Colonic mucosa (tissue), 4 donors: Measurements from ENCODE around the gene IGLL1. TPM values are rescaled to one million over a fixed set of nuclear protein-coding genes. Genes with fewer than 3 reads are reported as not detected.

Experiments
- DNase-seq: peaks from one replicate; pipeline ENCODE4 v3.0.0-alpha.2; 2020
- H3K27ac ChIP-seq: fragments of 200-600 bp; one replicate; pipeline ENCODE4 v1.8.0; 2021
- H3K27me3 ChIP-seq: fragments of 200-600 bp; one replicate; pipeline ENCODE4 v1.8.0; 2021
- H3K36me3 ChIP-seq: fragments of 200-600 bp; one replicate; pipeline ENCODE4 v1.8.0; 2021
- H3K4me1 ChIP-seq: fragments of 200-600 bp; one replicate; pipeline ENCODE4 v1.8.0; 2021; ENCODE audit warnings: mild to moderate bottlenecking
- H3K4me3 ChIP-seq: fragments of 200-600 bp; one replicate; pipeline ENCODE4 v1.8.0; 2021
- H3K9ac ChIP-seq, 2 donors: one replicate each; pipeline ENCODE4 v1.7.0; 2013; ENCODE audit warnings: control low read depth in 2 of 2, low read depth in 2 of 2, low read length in 2 of 2
- H3K9me3 ChIP-seq: fragments of 200-600 bp; one replicate; pipeline ENCODE4 v1.8.0; 2021
- intact Hi-C: fragments of 100-400 bp; cut with DNase I; formaldehyde crosslinking; loops from one replicate; pipeline ENCODE4 v1.14.1; 2022
- total RNA-seq, 2 donors: library from RNA; stranded (reverse); fragmentation: NEBNext Ultra II Directional in 1 of 2; extraction: Animal tissue kit (Norgen Biotek cat#: 25700) in 1 of 2; gene quantifications; one replicate each; pipeline ENCODE4 v1.2.1, GENCODE V29; 2021
- TF ChIP-seq, protein P1 (sequence below): fragments of 200-600 bp; IDR thresholded peaks from one replicate; pipeline ENCODE4 v1.8.0; 2022; ENCODE audit warnings: antibody characterized with exemption, mild to moderate bottlenecking
- donor health status: healthy.
- donor health status: DM: no; HTN: no; CAD: no.
- donor health status: DM: no; HTN: no; CAD: no.

Gene IGLL1
- total RNA-seq, 2 donors from 2014 or later: not detected

DNA sequence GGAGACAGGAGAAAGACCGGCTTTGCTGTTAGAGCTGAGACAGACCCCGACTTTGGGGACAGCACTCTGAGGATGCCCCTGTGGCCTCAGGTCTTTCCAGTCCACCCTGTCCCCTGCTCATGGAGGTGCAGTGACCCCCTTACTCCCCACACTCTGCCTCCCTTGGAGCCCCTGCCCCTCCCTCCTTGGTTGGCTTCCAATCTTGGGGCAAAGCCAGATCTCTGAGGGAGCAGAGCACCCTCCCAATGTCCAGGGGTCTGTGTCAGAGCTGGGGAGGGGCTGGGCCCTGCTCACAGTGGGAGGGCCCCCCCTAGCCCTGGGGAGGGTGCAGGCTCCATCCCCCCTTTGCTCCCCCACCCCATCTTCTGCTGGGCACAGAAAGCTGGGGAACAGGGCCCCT lies 50.0 kb downstream of the IGLL1 start:
- no peak overlapping the region for H3K4me3 ChIP-seq

DNA sequence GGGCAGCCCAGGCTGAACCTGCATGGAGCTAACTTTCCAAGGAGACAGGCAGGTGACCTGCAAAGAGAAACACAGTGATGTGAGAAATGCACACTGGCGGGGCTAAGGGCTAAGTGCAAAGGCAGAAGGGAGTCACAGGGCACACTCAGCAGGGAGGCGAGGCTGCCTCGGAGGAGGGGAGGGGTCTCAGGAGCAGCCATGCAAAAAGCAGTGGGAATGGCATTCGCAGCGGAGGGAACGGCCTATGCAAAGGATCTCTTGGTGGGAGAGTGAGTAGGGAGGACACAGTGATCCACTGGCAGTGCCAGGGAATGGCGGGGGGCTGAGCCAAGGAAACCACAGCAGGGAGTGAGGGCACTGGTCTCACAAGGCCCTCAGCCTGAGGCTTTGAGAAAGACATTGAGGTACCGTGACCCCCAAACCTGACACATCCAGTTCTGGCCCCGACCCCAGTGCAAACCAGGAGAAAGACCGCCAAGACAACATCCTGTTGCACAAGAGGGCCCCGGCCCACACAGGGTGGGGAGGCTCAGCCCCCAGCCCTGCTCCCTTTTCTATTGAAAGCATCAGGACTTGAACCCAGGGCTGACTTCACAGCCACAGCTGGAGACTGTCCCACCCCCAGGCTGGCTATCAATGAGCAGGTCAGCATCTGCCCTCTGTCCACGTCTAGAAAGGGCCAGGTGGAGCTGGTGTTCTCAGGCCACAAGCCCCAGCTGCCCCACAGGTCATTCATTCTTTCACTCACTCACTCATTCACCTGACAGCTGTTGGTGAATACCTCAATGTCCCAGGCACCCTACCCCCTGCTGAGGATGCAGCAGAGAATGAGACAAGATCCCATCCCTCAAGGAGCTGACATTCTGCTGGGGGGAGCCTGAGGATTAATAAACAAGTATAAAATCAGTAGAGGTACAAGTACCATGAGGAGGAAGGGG lies 50.7 kb downstream of the IGLL1 start:
- DNase-seq: no peak
- no peak overlapping the region for H3K27ac ChIP-seq
- H3K4me1 ChIP-seq: no peaks in the 10 kb centered on the region
- no peaks in the 10 kb centered on the region for H3K9me3 ChIP-seq
- H3K36me3 ChIP-seq: no peaks in the 10 kb centered on the region
- TF ChIP-seq, protein P1, sequence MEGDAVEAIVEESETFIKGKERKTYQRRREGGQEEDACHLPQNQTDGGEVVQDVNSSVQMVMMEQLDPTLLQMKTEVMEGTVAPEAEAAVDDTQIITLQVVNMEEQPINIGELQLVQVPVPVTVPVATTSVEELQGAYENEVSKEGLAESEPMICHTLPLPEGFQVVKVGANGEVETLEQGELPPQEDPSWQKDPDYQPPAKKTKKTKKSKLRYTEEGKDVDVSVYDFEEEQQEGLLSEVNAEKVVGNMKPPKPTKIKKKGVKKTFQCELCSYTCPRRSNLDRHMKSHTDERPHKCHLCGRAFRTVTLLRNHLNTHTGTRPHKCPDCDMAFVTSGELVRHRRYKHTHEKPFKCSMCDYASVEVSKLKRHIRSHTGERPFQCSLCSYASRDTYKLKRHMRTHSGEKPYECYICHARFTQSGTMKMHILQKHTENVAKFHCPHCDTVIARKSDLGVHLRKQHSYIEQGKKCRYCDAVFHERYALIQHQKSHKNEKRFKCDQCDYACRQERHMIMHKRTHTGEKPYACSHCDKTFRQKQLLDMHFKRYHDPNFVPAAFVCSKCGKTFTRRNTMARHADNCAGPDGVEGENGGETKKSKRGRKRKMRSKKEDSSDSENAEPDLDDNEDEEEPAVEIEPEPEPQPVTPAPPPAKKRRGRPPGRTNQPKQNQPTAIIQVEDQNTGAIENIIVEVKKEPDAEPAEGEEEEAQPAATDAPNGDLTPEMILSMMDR: no peak
- intact Hi-C loops: no loop called here
- no peak overlapping the region for H3K9ac ChIP-seq
- H3K4me3 ChIP-seq: no peak overlapping the region
- no peaks in the 10 kb centered on the region for H3K27me3 ChIP-seq

More for the DNA sequence above, 50.0 kb downstream of the IGLL1 start:
- Histone ChIP-seq H3K9ac (no peak overlapping the region), H3K27me3 (no peaks in the 10 kb centered on the region), H3K27ac (no peak overlapping the region), H3K9me3 (no peaks in the 10 kb centered on the region), H3K36me3 (no peaks in the 10 kb centered on the region), H3K4me1 (no peaks in the 10 kb centered on the region)
- intact Hi-C loops: no loop called here
- TF ChIP-seq, protein P1: no peak
- DNase-seq: no peak

DNA sequence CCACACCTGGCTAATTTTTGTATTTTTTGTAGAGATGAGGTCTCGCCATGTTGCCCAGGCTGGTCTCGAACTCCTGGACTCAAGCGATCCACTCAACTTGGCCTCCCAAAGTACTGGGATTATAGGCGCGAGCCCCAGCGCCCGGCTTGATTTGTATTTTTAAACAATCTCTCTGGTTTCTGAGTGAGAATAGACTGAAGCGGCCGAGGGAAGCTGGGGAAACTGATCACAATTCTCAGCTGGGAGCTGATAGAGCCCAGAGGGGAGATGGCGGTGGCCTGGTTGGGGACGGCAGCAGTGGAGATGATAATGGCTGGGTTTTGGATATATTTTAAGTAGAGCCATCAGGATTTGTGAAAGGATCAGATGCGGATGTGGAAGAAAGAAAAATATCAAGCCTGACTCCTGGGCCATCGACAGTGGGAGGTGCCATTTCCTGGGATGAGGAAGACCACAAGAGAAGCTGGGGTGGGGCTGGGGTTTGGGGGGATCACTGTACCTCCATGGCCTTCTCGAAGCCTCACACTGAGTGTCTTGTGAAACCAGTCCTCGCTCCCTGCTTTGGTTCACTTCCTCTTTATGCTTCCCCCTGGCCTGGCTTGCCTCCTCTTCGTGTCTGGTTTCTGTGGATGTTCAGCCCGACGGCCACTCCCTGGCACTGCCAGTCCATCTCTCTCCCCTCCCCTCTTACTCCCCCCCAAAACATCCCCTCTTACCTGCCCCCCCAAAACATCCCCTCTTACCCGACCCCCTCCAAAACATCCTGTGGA lies 51.9 kb downstream of the IGLL1 start:
- no peak overlapping the region for H3K27ac ChIP-seq
- no peaks in the 10 kb centered on the region for H3K36me3 ChIP-seq
- TF ChIP-seq, protein P1: no peak
- no peak for DNase-seq
- H3K27me3 ChIP-seq: no peaks in the 10 kb centered on the region
- H3K4me3 ChIP-seq: no peak overlapping the region
- intact Hi-C loops: no loop called here
- no peaks in the 10 kb centered on the region for H3K4me1 ChIP-seq
- no peaks in the 10 kb centered on the region for H3K9me3 ChIP-seq
- H3K9ac ChIP-seq: no peak overlapping the region

DNA sequence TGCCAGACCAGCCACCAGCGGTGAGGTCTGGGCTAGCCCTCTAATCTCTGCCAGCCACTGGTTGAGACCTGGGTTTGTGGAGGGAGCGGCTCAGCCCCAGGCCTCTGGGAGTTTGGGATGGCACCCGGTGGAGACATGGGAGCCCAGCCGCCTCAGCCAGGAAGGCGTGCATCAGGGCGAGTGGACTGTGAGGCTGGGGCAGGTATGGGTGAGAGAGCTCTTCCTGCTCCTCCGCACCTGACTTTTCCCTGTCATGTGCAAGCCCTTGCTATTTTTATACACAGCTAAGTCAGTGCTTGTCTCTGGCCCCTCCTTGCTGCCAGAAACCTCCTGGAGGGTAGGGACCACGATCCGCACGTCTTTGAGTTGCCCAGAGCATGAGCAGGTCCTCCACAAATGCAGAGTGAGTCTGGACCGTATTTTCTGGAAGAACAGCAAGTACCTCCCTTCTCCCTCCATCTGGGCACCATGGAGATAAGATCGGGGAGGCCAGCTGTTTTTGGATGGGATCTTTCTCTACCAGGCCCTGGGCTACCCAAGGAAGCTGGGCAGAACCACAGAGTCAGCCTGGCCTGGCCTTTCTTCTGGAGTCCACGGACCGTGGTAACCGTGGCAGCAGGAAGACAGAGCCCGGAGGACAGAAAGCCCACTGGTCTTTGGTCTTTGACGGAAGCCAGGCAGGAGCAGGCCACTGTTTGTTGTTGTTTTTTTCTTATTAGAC lies 53.3 kb downstream of the IGLL1 start:
- Histone ChIP-seq H3K27me3 (no peaks in the 10 kb centered on the region), H3K9me3 (no peaks in the 10 kb centered on the region), H3K4me3 (no peak overlapping the region), H3K9ac (no peak overlapping the region), H3K4me1 (peaks cover 4% of the 10 kb centered on the region), H3K27ac (no peak overlapping the region), H3K36me3 (no peaks in the 10 kb centered on the region)
- TF ChIP-seq, protein P1: no peak
- intact Hi-C loops: no loop called here
- no peak for DNase-seq

DNA sequence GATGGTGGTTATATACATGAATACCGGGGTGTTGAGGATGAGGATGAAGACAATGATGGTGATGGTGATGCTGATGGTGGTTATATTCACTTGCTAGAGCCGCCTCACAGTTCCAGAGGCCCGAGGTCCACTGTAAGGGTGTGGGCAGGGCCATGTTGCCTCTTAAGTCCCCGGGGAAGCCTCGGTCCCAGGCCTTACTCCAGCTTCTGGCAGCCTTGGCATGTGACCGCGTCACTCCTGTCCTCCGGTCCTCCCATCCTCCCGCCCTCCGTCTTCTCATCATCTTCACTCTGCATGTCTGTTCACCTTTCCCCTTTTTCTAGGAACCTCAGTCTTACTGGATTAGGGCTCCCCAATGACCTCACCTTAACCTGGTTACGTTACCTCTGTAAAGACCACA lies 54.6 kb downstream of the IGLL1 start:
- Histone ChIP-seq H3K4me1 (peaks cover 8% of the 10 kb centered on the region), H3K9ac (no peak overlapping the region), H3K4me3 (no peak overlapping the region), H3K9me3 (no peaks in the 10 kb centered on the region), H3K27ac (no peak overlapping the region), H3K27me3 (no peaks in the 10 kb centered on the region), H3K36me3 (no peaks in the 10 kb centered on the region)
- no peak for DNase-seq
- TF ChIP-seq, protein P1: no peak
- intact Hi-C loops: no loop called here
